ENCODE results near the gene AOX1.

DNA sequence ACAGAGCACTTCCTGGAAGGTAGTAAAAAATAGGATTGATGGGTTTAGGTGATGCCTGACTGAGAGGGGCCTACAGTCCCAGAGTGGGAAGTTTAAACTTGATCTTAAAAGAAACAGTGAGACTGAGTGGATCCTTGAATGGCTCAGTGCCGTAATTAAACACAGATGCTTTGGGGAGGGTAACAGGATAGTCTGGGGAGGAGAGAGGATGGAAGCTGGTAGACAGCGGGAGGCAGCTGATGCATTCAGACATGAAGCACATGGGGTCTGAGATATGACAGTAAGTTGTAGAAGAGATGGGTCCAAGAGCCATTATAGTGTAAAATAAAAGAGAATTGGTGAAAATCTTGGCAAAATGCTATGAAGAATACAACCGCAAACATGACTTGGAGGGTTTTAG is 54.4 kb downstream of the AOX1 start:
- TF ChIP-seq, protein P1, sequence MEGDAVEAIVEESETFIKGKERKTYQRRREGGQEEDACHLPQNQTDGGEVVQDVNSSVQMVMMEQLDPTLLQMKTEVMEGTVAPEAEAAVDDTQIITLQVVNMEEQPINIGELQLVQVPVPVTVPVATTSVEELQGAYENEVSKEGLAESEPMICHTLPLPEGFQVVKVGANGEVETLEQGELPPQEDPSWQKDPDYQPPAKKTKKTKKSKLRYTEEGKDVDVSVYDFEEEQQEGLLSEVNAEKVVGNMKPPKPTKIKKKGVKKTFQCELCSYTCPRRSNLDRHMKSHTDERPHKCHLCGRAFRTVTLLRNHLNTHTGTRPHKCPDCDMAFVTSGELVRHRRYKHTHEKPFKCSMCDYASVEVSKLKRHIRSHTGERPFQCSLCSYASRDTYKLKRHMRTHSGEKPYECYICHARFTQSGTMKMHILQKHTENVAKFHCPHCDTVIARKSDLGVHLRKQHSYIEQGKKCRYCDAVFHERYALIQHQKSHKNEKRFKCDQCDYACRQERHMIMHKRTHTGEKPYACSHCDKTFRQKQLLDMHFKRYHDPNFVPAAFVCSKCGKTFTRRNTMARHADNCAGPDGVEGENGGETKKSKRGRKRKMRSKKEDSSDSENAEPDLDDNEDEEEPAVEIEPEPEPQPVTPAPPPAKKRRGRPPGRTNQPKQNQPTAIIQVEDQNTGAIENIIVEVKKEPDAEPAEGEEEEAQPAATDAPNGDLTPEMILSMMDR (IDR thresholded peaks at IDR 0.05; ENCODE audit: low read depth, low read length) = no peak
- no peak for TF ChIP-seq MYC (IDR thresholded peaks at IDR 0.05; ENCODE audit: low read depth, low read length)
- no peak for TF ChIP-seq POLR2A (IDR thresholded peaks at IDR 0.05; ENCODE audit: extremely low read depth, insufficient read length)
